ENCODE measurements around the gene C1orf56.

Gene C1orf56

DNA sequence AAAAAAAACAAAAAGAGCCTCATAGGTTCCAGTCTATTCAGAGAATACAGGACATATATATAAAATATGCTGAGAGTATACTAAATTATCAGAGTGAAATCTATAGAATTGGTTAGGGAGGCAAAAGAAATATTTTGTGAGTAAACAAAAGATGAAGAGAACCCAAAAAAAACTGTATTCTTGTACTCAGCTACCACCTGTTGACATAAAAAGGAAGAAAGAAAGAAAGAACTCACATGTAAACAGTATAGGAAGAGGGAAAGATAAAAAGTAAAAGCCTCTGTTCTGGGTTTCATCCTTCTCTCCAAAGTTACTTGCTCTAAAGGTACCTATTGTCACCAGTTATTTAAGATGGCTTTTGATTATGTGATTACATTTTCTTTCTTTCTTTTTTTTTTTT is 21.1 kb upstream of the C1orf56 start:
- no peak for DNase-seq

DNA sequence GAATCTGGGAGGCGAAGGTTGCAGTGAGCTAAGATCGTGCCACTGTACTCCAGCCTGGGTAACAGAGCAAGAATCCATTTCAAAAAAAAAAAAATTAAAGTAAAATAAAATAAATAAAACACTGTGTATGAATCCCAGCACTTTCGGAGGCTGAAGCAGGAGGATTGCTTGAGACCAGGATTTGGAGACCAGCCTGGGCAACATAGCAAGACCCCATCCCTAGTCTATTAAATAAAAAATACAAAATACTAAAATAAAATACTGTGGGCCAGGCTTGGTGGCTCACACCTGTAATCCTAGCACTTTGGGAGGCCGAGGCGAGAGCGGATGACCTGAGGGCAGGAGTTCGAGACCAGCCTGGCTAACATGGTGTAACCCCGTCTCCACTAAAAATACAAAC is 15.4 kb upstream of the C1orf56 start:
- DNase-seq = no peak

DNA sequence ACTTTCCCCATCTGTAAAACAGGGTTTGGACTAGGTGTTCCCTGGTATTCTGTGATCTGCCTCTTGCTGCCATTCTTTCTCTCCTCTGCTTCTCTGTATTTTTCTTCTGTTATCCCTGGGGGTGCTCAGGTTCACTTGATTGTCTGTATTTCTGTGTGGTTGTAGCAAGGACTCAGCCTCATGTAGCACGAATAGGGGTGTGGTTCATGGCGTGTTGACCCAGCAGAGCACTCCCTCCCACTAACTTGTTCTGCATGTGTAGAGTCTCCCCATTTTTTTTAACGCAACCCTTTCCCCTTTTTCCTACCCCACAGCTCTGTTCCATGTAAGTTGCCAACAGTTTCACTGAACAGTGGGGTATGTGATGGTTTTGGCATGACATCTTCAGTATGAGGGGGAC is 12.4 kb upstream of the C1orf56 start:
- no peak for DNase-seq

- no peak for DNase-seq
Measured at GRCh38 chr1:151036356-151036755, 11.2 kb upstream of the C1orf56 start, which contains the start of gene BNIPL. TSS of gene BNIPL (plus strand) at chr1:151036586. CDS start at chr1:151036726, 140 bp downstream.

DNA sequence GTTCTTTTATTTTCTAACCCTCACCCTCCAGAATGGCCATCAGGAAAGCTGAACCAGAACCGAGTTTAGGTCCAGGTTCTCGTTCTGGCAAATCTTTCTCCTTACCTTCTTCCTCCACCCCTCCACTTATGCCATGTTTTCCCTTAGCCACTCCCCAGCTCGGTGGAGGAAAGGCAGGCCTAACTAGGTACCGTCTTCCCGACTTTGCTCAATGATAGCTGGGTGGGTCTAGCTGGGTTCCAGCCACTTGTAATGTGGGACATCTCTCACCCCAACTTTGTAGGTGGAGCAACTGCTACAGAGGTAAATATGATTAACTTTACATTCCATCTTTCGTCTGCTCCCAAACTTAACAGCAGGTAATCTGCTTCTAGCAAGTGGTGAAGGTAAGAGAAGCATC is 10.5 kb upstream of the C1orf56 start:
- DNase-seq = no peak

GRCh38 chr1:151039521-151039920 is 8.0 kb upstream of the C1orf56 start:
- no peak for DNase-seq

GRCh38 chr1:151043163-151043562 is 4.4 kb upstream of the C1orf56 start:
- no peak for DNase-seq

GRCh38 chr1:151047925-151048644 is 534 bp downstream of the C1orf56 start:
- peak; percentile 38 for DNase-seq

- DNase-seq = no peak
Measured at GRCh38 chr1:151048645-151049032, 1.1 kb downstream of the C1orf56 start.

DNA sequence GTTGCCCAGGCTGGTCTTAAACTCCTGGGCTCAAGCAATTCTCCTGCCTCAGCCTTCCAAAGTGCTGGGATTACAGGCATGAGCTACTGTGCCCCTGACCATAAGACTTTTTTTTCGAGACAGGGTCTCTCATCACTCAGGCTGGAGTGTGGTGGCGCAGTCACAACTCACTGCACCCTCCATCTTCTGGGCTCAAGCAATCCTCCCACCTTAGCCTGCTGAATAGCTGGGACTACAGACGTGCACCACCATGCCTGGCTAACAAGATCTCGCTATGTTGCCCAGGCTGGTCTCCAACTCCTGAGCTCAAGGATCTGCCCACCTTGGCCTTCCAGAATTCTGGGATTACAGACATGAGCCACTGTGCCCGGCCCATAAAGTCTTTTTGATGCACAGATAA is 1.9 kb downstream of the C1orf56 start:
- DNase-seq = no peak

DNA sequence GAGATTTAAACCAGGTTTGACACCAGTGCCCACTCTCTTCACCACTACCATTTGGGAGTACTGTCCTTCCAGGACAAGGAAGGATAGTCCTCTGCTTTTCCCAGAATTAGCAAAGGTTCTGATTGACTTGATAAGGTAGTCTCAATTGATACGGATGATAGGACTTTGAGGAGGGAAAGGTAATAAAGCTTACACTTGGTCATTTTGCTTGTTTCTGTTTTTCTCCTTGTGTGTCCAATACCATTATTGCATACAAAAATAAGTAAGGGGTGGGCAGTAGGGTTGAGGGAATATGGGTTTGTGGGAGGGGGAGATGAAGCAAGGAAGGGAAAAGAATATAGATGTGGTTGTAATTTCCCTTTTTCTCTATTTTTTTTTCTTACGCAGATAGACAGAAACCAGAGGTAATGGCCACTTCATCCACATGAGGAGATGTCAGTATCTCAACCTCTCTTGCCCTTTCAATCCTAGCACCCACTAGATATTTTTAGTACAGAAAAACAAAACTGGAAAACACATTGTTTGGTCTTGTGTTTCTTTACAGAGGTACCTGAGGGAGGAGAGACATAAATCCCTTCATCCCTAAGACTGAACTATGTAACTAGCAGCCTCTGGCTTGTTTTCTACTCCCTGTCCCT is 2.6 kb downstream of the C1orf56 start:
- no peak for DNase-seq

DNA sequence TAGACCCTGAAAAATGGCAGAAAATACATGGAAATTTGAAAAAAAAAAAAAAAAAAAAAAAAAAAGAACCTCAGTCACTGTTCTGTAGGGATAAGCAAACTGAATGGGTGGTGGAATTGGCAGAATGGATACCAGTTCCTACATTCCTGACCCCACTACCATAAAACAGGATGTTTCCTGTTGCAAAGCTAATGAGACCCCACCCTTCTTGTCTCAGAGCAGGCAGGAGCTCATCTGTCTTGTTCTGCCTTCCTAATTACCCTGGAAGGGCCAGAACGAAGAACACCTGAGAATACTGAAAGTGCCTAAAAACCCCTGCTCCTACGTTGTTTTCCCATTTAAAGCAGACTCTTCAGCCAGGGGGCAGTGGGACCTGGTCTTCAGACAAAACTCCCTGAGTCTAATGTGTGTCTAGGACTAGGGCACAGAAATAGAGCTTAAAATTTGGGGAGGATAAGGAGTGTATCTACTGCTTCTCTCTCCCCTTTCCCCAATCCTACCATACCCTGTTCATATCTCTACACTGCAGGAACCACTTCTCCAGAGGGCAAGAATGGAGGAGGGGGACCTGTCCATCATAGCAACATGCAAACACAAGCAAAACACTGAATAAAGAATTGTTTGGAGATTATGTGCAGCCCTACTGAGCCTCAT is 3.9 kb downstream of the C1orf56 start:
- no peak for DNase-seq

- DNase-seq = no peak
Measured at GRCh38 chr1:151054971-151055547, 7.5 kb downstream of the C1orf56 start.

GRCh38 chr1:151055581-151055980 is 8.0 kb downstream of the C1orf56 start:
- no peak for DNase-seq

GRCh38 chr1:151056149-151056548 is 8.6 kb downstream of the C1orf56 start:
- peak; percentile 26 for DNase-seq

GRCh38 chr1:151058692-151059091 is 11.1 kb downstream of the C1orf56 start:
- no peak for DNase-seq

GRCh38 chr1:151059109-151060006 is 11.8 kb downstream of the C1orf56 start, which contains the start of gene CDC42SE1:
TSS of gene CDC42SE1 (minus strand) at chr1:151059622. CDS start at chr1:151055730, 3,892 bp downstream.
- DNase-seq = peak; percentile 77

GRCh38 chr1:151060007-151060656 is 12.6 kb downstream of the C1orf56 start, which contains the start of gene MLLT11:
TSS of gene MLLT11 (plus strand) at chr1:151060397. CDS start at chr1:151067225, 6,828 bp downstream.
- no peak for DNase-seq

- no peak for DNase-seq
Measured at GRCh38 chr1:151060657-151061421, 13.3 kb downstream of the C1orf56 start.

DNA sequence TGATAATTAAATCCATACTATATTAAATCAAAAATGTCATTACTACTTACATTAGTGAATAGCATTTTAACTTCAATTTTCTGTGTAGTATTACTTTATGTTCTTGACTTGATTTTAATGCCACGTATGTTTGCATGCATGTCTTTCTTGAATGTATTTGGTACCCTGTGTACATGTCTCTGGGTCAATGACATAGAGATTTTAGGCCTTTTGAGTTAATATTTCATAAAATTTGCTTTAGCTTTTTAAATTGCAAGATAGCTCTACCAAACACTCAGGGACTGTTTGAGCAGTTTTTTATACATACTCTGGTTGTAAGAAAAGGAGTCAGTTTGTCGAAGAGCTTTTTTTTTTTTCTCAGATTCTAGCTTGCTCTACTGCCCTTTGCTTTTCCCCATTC is 14.2 kb downstream of the C1orf56 start:
- no peak for DNase-seq
